GM21447 (cell line): ENCODE results near the gene ANKHD1.
A peak's percentile ranks its signal among the peaks of the same experiment; 100 is the strongest.

Source experiments
- ATAC-seq: cut with Tn5 transposase; IDR thresholded peaks from one replicate; pipeline ENCODE4 v1.9.1; 2021; ENCODE audit not compliant: unreplicated experiment

Gene ANKHD1

GRCh38 chr5:140367256-140368013 is 34.2 kb upstream of the ANKHD1 start:
- no peak for ATAC-seq

GRCh38 chr5:140371356-140372151 is 30.1 kb upstream of the ANKHD1 start:
- no peak for ATAC-seq

- ATAC-seq = peak; percentile 87
These were observed 28.6 kb upstream of the ANKHD1 start for GRCh38 chr5:140372971-140373487.

GRCh38 chr5:140381351-140381750 is 20.3 kb upstream of the ANKHD1 start:
- no peak for ATAC-seq

- ATAC-seq = no peak
These were observed 19.7 kb upstream of the ANKHD1 start for GRCh38 chr5:140381972-140382371.

- ATAC-seq = no peak
These were observed 18.8 kb upstream of the ANKHD1 start for GRCh38 chr5:140382866-140383265.

GRCh38 chr5:140383300-140383699 is 18.3 kb upstream of the ANKHD1 start:
- no peak for ATAC-seq

GRCh38 chr5:140388052-140388451 is 13.6 kb upstream of the ANKHD1 start:
- ATAC-seq = no peak

GRCh38 chr5:140391312-140391711 is 10.3 kb upstream of the ANKHD1 start:
- no peak for ATAC-seq

GRCh38 chr5:140391732-140392131 is 9.9 kb upstream of the ANKHD1 start:
- ATAC-seq = no peak

- no peak for ATAC-seq
These were observed 7.9 kb upstream of the ANKHD1 start for GRCh38 chr5:140393738-140394137.

GRCh38 chr5:140398379-140398811 is 3.2 kb upstream of the ANKHD1 start:
- ATAC-seq = no peak

GRCh38 chr5:140399979-140400729 is 1.5 kb upstream of the ANKHD1 start:
- ATAC-seq = peak; percentile 0

- peak; percentile 67 for ATAC-seq
These were observed 787 bp upstream of the ANKHD1 start for GRCh38 chr5:140400730-140401361.

- peak; percentile 0 for ATAC-seq
These were observed 833 bp downstream of the ANKHD1 start for GRCh38 chr5:140402258-140403074.

- no peak for ATAC-seq
These were observed 2.0 kb downstream of the ANKHD1 start for GRCh38 chr5:140403613-140404012.

- no peak for ATAC-seq
These were observed 7.2 kb downstream of the ANKHD1 start for GRCh38 chr5:140408750-140409241.

- no peak for ATAC-seq
These were observed 11.6 kb downstream of the ANKHD1 start for GRCh38 chr5:140413230-140413629.

GRCh38 chr5:140417235-140417634 is 15.6 kb downstream of the ANKHD1 start:
- no peak for ATAC-seq
